ENCODE data around the gene EZR.

EZR gene

GRCh38 chr6:158847012-158847529, 27.9 kb upstream of the EZR start:
- DNase-seq (no peak), ATAC-seq (ENCODE audit: insufficient read depth, low read depth) (no peak)
- TF ChIP-seq, protein P1, sequence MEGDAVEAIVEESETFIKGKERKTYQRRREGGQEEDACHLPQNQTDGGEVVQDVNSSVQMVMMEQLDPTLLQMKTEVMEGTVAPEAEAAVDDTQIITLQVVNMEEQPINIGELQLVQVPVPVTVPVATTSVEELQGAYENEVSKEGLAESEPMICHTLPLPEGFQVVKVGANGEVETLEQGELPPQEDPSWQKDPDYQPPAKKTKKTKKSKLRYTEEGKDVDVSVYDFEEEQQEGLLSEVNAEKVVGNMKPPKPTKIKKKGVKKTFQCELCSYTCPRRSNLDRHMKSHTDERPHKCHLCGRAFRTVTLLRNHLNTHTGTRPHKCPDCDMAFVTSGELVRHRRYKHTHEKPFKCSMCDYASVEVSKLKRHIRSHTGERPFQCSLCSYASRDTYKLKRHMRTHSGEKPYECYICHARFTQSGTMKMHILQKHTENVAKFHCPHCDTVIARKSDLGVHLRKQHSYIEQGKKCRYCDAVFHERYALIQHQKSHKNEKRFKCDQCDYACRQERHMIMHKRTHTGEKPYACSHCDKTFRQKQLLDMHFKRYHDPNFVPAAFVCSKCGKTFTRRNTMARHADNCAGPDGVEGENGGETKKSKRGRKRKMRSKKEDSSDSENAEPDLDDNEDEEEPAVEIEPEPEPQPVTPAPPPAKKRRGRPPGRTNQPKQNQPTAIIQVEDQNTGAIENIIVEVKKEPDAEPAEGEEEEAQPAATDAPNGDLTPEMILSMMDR (IDR thresholded peaks at IDR 0.05; ENCODE audit: borderline replicate concordance, extremely low read depth, low read length, poor library complexity, severe bottlenecking) = no peak
- TF ChIP-seq EZH2 (IDR thresholded peaks at IDR 0.05; ENCODE audit: borderline replicate concordance, low read depth, low read length, severe bottlenecking) = no peak
- H4K20me1 ChIP-seq (ENCODE audit: insufficient read depth, low read length) = no peaks in the 10 kb centered on the region
- no peak overlapping the region for H2AFZ ChIP-seq (ENCODE audit: low read depth, low read length)
- no peak overlapping the region for H3K9ac ChIP-seq (ENCODE audit: low read depth, low read length)
- H3K36me3 ChIP-seq (ENCODE audit: insufficient read depth, low read length) = no peaks in the 10 kb centered on the region
- no peaks in the 10 kb centered on the region for H3K4me1 ChIP-seq (ENCODE audit: insufficient read depth, low read length)
- H3K27me3 ChIP-seq (ENCODE audit: insufficient read depth, low read length, poor library complexity) = no peaks in the 10 kb centered on the region
- no peaks in the 10 kb centered on the region for H3K9me3 ChIP-seq (ENCODE audit: insufficient read depth, low read length, severe bottlenecking)
- H3K4me2 ChIP-seq (ENCODE audit: insufficient read depth, low read length) = no peak overlapping the region
- H3K79me2 ChIP-seq (ENCODE audit: insufficient read depth, low read length) = no peaks in the 10 kb centered on the region
- no peak overlapping the region for H3K4me3 ChIP-seq (ENCODE audit: low read depth in 1 of 2, low read length in 2 of 2)
- H3K27ac ChIP-seq (ENCODE audit: low read length) = no peak overlapping the region

DNA sequence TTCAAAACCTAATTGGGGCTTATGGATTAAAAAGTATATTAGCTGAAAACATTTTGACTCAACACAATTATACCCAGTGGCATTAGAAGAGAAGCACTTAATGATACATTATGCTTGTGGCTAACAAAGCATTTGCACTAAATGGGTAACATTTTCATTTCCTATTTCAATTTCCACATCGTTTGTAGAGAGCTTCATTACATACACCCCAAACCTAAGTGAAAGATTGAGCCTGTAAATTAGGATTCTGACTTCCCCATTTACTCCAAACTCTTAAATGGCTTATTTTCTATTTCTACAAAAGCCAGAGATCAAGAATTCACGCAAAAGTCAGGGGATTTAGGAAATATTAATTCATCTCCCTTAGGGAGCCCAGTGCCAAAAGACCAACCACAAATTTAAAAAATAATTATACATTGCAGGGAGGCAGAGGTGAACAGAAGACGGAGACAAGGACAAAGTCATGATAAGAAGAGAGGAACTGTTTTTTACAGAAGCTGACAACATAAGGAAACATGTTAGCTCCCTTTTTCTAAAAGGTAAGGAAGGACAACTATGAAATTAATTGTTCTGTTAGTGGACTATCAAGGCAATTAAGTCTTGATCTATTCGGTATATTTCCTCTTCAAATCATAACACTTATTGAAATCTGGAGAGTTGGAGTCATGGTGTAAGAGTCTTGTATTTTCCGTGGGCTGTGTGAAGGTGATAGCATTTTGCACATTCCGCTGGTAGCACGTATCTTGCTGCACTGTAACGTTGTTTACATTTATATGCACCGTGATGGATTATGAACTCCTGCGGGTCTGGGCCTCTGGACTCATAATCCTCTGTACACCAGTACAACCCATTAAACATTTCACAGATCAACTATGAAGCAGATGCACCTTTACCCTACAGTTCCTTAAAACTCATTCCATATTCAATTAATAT, 24.8 kb upstream of the EZR start:
- H4K20me1 ChIP-seq (ENCODE audit: insufficient read depth, low read length) = no peaks in the 10 kb centered on the region
- ATAC-seq (ENCODE audit: insufficient read depth, low read depth) (no peak), DNase-seq (no peak)
- H3K36me3 ChIP-seq (ENCODE audit: insufficient read depth, low read length) = no peaks in the 10 kb centered on the region
- no peak overlapping the region for H3K27ac ChIP-seq (ENCODE audit: low read length)
- H3K4me3 ChIP-seq (ENCODE audit: low read depth in 1 of 2, low read length in 2 of 2) = no peak overlapping the region
- H3K27me3 ChIP-seq (ENCODE audit: insufficient read depth, low read length, poor library complexity) = no peaks in the 10 kb centered on the region
- H2AFZ ChIP-seq (ENCODE audit: low read depth, low read length) = no peak overlapping the region
- H3K9me3 ChIP-seq (ENCODE audit: insufficient read depth, low read length, severe bottlenecking) = no peaks in the 10 kb centered on the region
- no peak overlapping the region for H3K4me2 ChIP-seq (ENCODE audit: insufficient read depth, low read length)
- H3K79me2 ChIP-seq (ENCODE audit: insufficient read depth, low read length) = no peaks in the 10 kb centered on the region
- no peak overlapping the region for H3K9ac ChIP-seq (ENCODE audit: low read depth, low read length)
- no peaks in the 10 kb centered on the region for H3K4me1 ChIP-seq (ENCODE audit: insufficient read depth, low read length)
- no peak for TF ChIP-seq EZH2 (IDR thresholded peaks at IDR 0.05; ENCODE audit: borderline replicate concordance, low read depth, low read length, severe bottlenecking)
- TF ChIP-seq, protein P1 (IDR thresholded peaks at IDR 0.05; ENCODE audit: borderline replicate concordance, extremely low read depth, low read length, poor library complexity, severe bottlenecking) = no peak

DNA sequence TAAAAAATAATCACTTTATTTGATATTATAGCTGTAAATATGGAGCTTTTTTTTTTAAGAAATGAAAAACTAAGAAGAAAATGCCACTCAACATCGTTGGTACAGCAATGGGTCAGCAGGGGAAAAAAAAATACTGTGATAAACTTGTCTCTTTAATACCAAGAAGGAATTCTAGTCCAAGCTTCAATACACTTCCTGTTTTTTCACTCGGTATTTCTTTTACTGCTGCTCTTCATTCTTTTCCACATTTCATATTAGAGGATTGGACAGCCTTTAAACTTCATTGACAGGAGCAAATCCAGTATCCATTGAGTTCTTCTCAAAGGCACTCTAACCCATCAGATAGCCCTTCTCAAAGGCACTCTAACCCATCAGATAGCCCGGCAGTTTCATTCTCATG, 22.2 kb upstream of the EZR start:
- Histone ChIP-seq H3K4me1 (ENCODE audit: insufficient read depth, low read length) (no peaks in the 10 kb centered on the region), H3K36me3 (ENCODE audit: insufficient read depth, low read length) (no peaks in the 10 kb centered on the region), H3K9me3 (ENCODE audit: insufficient read depth, low read length, severe bottlenecking) (no peaks in the 10 kb centered on the region), H2AFZ (ENCODE audit: low read depth, low read length) (no peak overlapping the region), H3K27me3 (ENCODE audit: insufficient read depth, low read length, poor library complexity) (no peaks in the 10 kb centered on the region), H3K27ac (ENCODE audit: low read length) (no peak overlapping the region), H3K79me2 (ENCODE audit: insufficient read depth, low read length) (no peaks in the 10 kb centered on the region), H3K9ac (ENCODE audit: low read depth, low read length) (no peak overlapping the region), H3K4me3 (ENCODE audit: low read depth in 1 of 2, low read length in 2 of 2) (no peak overlapping the region), H4K20me1 (ENCODE audit: insufficient read depth, low read length) (no peaks in the 10 kb centered on the region), H3K4me2 (ENCODE audit: insufficient read depth, low read length) (no peak overlapping the region)
- DNase-seq = no peak
- ATAC-seq (ENCODE audit: insufficient read depth, low read depth) = no peak
- no peak for TF ChIP-seq EZH2 (IDR thresholded peaks at IDR 0.05; ENCODE audit: borderline replicate concordance, low read depth, low read length, severe bottlenecking)
- TF ChIP-seq, protein P1 (IDR thresholded peaks at IDR 0.05; ENCODE audit: borderline replicate concordance, extremely low read depth, low read length, poor library complexity, severe bottlenecking) = no peak
